IPS DF 4.7 (cell line): ENCODE data around the gene CYB5R4.
"Not testable (repeated sequence)": the region's sequence is repeated elsewhere in the genome, so short reads cannot be mapped to it uniquely, and the experiment has no call there.

Experiments used
- DNase-seq: peaks from one replicate; pipeline ENCODE4 v3.0.0-alpha.2; 2013; ENCODE audit warnings: low spot score; ENCODE audit errors: extremely low read depth

The CYB5R4 gene

DNA sequence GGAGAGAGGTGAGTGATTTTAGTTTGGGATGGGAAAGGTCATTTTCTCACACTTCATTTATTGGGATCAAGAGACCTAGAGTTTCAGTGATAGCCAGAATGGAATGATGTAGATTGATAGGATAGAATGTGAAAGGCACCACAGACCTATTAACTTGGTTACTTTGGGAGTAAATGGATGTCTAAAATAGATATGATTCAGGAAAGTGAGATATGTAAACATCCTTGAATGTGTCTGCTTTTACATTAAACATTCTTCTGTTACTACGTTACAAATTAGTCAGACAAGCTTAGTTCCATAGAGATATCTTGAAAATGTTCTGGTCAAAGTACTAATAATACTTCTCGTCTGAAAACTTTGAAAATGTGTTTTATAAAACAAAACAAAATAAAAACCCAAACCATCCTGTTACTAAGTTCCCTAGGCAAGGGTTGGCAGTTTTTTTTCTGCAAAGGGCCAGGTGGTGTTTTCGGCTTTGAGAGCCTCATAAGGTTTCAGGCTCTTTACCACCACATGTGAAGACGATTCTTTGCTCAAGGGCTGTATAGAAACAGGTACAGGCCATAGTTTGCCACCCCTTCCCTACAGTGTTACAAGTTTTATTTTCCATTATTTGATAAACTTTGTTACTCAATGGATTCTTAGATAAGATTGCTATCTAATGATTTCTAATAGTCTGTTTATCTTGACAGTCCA, 3.4 kb downstream of the CYB5R4 start:
- no peak for DNase-seq

DNA sequence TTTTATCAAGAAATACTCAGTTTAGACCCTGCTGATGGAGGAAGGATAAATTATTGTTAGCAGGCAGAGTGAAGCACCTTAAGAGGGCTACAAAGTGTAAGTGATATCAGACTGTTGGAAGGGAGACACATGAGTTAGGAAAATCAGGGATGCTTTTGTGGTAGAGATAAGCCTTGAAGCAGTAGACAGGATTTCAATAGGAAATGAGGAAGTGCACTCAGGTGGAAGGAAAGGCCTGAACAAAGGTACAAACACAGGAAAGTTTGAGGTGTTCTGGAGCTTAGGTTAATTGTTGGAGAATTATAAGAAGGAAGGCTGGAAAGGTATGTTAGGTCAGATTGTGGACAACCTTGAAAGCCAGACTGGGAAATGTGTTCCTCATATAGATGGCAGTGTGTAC, 7.6 kb downstream of the CYB5R4 start:
- DNase-seq = no peak

DNA sequence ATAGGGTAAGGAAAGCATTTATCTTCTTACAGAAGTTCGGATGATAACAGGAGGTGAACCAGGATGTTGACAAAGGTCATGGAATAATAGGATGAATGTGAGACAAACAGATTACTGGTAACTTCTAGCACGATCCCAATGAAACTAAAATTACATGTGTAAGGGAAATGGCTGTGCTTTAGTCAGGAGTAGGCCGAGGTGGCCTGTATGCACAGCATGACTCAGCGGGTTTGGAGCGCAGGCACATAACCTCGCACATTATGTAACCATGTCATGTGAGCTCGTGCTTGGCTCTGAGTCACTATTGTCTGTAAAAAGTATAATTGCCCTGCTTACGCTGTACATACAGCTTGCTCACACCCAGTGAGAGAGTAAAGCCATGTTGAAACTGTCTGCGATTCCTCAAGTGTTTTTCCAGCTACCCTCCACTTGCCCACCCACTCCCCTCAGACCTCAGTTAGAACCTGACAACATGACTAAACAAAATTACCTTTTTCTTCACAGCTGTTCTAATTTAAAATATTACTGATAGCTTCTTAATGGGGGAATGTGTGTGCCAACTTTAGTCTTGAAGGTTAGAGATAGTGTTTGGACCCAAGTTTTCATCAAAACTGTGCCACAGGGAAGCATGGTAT, 8.2 kb downstream of the CYB5R4 start:
- DNase-seq = no peak

DNA sequence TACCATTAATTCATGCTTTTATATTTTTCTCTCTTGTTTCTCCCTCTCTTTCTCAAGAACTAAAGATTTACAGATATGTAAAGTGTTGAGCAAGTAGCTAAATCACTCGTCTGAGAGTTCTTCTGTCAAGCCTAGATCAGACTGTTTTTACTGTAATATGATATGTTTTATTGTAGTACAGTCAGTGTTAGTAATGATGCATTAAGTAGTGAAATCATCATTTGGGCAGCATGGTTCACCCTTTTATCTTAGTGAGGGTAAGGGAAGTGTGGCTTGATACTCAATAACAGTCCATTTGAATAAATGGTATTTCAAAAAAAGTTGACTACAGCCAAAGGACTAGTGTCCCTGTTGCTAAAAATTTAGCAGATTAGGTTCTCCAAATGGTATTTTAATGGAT, 9.2 kb downstream of the CYB5R4 start:
- no peak for DNase-seq

DNA sequence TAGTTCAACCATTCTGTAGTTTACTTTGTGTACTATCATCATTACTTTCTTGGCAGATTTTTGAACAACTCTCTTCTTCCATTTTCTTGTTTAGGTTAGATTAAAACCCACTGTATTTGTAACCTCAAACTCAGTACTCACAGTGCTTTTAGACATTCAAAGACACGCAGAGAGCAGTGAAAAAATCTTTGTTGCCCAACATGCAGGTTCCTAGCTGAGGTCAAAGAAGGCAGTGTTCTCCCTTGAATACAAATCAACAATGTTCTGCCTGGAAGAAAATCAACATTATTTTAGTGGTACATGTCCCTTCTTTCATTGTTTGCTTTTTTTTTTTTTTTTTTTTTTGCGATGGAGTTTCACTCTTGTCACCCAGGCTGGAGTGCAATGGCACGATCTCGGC, 11.2 kb downstream of the CYB5R4 start:
- DNase-seq = no peak

DNA sequence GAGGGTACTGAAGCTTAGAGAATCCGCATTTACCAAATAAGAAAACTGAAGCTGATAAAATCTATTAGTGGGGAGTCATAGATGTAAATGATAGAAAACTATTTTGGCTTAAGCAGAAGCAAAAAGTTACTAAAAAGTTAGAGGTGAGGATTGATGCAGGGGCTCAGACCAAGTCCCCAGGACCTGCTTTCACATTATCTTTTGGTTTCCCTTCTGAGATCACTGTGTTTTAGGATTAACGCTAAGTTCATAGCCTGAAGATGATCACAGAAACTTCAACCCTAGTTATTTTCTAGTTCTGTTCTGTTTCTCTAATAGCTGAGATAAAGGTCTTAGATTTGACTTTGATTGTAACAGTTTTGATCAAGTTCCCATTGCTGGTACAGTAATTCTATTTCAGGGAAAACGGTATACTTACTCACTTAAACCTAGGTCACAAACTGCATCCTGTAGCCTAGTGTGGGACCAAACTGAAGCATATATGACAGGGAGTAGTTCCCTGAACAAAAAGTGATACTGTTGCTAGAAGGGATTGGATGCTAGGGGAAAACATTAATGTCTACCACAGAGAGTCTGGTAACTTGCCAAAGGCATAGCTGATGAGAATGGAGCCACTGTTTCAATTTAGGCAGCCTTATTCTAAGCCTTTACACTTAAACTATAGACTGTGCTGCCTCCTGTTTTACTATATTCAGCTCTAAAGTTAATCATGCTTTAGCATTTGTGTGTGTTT, 13.1 kb downstream of the CYB5R4 start:
- DNase-seq = no peak

DNA sequence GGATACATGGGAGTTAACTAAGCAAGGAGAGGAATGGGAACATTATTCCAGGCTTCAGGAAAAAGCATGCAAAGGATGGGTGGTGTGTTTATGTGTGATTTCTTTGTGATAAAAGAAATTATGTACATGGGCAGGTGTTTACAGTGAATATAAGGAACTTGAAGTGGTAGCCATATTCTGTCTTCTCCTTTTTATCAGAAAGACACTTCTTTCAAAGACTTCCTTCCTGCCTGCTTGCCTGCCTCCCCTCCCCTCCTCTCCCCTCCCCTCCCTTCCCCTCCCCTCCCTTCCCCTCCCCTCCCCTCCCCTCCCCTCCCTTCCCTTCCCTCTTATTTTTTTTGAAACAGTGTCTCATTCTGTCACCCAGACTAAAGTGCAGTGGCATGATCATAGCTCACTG, 14.4 kb downstream of the CYB5R4 start:
- no peak for DNase-seq

DNA sequence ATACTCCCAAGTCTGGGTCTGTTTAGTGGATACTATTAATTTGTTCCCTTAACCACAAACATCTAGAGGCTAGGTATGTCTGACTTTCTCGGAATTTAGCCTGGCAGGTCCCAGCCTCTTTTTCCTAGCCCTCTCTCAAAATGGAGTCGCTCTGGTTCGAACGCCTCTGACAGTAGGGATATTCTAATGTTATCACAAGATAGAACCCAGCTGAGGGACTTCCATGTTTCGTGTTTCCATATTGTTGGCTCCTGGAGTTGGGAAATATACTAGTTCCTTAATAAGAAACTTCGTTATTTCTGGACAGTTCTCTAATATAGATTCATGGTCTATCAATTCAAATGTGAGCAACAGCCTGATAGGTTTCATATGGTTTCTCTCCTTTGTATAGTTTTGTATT, 16.4 kb downstream of the CYB5R4 start:
- DNase-seq = no peak

DNA sequence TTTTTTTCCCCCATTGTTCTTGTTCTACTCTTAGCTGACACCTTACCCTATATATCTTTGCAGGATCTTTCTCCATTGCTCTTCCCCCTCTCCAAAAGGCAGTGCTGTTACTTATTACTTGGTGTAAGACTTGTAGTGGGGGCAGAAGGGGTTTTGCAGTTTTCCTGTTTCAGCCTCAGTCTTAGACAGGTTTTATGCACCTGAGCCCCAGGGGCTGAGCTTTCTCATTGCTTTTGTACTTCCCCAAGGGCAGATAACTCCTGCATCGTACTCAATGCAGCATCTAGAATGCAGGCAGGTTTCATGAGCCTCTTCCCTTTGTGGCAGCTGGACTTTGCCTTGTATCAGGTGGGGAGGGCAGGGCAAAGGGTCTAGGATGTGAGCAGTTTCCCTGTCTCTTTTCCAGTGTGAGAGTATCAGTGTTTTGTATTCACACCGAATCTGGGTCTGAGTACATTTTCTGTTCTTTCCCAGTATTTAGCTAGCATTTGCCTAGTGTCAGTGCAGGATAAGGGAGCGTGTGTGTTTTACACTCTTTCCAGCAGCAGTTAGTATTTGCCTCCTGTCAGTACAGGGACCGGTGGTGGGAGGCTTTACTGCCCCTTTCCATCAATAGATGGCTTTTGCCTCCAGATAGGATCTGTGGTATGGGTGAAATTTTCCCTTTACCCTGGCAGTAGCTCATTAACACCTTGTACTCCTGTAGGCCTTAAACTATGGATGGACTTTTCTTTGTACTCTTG, 19.6 kb downstream of the CYB5R4 start:
- no peak for DNase-seq

DNA sequence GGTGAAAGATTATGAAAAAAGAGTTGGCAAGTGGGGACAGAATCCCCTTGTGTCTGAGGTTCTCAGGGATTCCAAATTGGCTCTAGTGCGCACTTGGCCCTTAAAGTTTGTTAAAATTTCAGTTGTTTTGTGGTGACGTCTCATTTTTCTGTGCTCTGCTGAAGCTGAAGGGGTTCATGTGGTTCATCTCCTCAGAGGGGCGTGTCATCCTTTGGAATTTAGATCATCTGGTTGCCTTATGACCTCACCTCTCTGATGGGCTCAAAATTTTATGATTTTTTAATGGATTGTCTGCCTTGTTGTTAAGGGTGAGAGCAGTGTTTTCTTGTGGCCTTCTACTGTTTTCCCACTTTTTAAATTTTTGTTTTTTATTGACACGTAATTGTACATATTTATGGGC, 20.3 kb downstream of the CYB5R4 start:
- no peak for DNase-seq

DNA sequence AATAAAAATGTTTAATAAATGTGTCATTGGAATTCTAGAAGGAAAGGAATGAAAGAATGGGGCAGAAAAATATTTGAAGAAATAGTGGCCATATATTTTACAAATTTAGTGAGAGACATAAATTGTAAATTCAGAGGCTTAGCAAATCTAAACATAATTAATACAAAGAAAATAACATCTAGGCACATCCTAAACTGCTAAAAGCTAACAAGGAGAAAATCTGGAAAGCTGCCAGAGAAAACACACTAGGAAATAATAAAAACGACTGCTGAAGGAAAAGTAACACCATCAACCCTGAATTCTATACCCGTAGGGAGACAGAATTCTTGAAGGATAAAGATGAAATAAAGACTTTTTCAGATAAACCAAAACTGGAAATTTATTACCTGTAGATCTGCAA, 23.8 kb downstream of the CYB5R4 start:
- DNase-seq = no peak

DNA sequence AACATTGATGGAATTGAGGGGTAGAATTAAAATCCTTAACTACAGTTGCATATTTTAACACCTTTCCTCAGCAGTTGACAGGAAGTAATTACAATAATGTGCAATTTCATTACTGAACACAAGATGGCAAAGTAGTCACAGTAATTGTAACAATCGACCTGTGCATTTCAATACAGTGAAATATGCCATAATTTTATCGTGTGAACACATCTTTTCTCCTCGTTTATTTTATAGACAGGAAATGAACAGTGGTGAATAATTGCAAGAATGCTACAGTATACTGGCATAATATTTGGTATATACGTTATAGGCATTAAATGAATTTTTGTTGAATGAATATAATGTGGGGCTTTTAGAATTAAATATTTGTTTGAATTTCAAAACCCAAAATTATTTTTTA, 25.0 kb downstream of the CYB5R4 start:
- DNase-seq = no peak

DNA sequence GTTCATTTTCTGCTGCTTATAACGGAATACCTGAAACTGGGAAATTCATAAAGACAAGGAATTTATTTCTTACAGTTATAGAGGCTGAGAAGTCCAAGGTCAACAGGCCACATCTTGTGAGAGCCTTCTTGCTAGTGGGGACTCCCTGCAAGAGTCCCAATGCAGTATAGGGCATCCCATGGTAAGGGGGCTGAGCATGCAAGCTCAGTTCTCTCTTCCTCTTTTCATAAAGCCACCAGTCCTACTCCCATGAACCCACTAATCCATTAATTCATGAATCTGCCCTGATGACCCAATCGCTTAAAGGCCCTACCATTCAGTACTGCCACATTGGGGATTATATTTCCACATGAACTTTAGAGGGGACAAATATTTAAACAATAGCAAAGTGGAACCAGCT, 26.5 kb downstream of the CYB5R4 start:
- DNase-seq = no peak

DNA sequence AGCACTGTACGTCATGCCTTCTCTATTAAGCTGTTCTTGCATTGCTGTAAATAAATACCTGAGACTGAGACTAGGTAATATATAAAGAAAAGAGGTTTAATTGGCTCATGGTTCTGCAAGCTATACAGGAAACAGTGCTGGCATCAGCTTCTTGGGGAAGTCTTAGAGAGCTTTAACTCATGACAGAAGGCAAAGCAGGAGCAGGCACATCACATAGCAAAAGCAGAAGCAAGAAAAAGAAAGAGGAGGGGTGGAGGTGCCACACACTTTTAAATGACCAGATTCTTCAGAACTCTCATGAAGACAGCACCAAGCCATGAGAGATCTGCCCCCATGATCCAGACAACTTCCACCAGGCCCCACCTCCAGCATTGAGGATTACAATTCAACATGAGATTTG, 30.1 kb downstream of the CYB5R4 start:
- DNase-seq = no peak

DNA sequence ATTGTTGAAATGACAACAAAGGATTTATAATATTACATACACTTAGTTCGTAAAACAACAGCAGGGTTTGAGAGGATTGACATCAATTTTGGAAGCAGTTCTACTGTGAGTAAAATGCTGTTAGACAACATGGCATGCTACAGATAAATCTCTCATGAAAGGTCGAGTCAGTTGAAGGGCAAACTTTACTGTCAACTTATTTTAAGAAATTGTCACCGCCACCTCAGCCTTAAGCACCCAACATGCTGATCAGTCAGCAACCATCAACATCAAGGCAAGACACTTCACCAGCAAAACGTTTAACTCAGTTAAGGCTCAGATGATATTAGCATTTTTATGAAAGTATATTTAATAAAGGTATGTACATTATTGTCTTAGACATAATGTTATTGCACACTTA, 31.0 kb downstream of the CYB5R4 start:
- no peak for DNase-seq

DNA sequence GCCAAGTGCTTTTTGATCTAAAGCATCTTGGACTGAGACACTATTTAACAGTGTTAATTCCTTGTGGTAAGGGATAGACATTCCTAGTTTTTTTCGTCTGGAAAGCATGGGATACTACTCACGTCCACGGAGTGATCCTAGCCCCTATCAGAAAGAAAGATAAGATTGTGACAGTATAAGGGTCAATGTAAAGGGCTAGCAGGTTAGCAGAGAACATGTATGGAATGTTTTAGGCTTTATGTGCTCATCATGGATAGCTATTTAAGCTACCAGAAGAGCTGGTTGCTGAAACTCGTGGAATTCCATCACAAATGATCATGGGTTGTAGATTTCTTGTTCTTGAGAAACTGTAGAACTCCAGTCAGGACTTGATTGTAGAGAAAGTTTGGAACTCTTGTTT, 32.1 kb downstream of the CYB5R4 start:
- DNase-seq = no peak

DNA sequence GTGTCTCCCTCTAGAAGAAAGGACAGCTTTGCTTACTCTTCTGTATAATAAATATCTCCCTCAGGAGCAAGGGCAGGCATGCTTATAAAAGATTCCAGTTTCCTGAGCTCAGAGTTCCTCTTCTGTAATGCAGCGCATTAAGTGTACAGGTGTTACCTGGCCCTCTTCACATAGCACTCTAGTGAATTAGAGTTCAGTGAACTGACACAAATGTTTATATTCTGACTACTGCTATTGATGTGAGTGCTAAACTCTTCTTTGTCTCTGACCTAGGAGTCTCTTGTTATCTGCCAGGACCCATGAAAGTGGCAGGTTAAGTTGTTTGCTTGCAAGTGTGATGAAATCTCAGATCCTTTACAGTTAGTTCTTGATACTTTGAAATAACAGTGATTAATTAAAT, 33.5 kb downstream of the CYB5R4 start:
- DNase-seq = no peak

DNA sequence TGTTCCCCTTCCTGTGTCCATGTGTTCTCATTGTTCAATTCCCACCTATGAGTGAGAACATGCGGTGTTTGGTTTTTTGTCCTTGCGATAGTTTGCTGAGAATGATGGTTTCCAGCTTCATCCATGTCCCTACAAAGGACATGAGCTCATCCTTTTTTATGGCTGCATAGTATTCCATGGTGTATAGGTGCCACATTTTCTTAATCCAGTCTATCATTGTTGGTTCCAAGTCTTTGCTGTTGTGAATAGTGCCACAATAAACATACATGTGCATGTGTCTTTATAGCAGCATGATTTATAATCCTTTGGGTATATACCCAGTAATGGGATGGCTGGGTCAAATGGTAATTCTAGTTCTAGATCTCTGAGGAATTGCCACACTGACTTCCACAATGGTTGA, 37.6 kb downstream of the CYB5R4 start:
- DNase-seq = not testable (repeated sequence)

DNA sequence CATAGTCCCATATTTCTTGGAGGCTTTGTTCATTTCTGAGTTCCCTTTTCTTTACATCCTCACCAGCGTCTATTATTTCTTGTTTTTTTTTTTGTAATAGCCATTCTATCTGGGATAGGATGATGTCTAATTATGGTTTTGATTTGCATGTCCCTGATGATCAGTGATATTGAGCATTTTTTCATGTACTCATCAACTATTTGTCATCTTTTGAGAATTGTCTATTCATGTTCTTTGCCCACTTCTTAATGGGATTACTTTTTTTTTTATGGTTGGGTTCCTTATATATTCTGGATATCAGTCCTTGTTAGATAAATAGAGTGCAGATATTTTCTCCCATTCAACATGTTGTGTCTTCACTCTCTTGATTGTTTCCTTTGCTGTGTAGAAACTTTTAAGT, 42.1 kb downstream of the CYB5R4 start:
- DNase-seq = no peak

DNA sequence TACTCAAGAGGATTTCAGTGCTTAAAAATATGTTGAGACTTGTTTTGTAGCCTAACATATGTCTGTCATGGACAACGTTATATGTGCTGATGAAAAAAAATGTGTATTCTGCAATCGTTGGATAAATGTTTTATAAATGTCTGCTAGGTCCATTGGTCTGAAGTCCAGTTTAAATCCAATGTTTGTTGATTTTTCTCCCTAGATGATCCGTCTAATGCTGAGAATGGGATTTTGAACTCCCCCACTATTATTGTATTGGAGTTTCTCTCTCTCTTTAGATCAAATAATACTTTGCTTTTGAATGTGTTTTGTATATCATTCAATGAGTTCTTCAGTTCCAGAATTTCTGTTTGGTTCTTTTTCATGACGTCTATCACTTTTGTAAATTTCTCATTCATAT, 44.9 kb downstream of the CYB5R4 start:
- no peak for DNase-seq

DNA sequence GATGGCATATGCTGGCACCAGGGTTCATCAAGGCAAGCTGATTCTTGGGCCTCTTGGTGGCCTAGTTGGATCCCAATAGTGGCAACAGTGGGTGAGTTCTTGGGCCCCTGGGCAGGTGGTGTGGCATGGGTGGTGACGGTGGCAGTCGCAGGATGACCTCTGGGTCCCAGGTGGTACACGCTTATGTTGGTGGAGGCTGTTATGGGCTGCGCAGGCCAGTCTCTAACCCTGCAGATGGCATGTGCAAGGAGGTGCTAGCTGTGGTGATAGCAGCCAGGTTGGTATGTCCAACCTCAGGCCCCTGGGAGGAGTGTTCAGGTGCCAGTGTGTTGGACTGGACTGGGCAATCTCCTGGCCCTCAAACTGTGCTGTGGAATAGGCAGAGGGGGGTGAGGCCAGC, 46.2 kb downstream of the CYB5R4 start:
- DNase-seq = no peak
